NCI-H146 treated with DMSO at 0.1 percent for 48 hours (cell line): ENCODE measurements around the gene LIPH.
"Not testable (repeated sequence)": the region's sequence is repeated elsewhere in the genome, so short reads cannot be mapped to it uniquely, and the experiment has no call there.

Source experiments
- DNase-seq: peaks from one replicate; lab custom pipeline; 2025; ENCODE audit not compliant: unreplicated experiment; lab: John Stamatoyannopoulos, UW

Gene LIPH

GRCh38 chr3:185489462-185489861 is 62.9 kb downstream of the LIPH start:
- no peak for DNase-seq

DNA sequence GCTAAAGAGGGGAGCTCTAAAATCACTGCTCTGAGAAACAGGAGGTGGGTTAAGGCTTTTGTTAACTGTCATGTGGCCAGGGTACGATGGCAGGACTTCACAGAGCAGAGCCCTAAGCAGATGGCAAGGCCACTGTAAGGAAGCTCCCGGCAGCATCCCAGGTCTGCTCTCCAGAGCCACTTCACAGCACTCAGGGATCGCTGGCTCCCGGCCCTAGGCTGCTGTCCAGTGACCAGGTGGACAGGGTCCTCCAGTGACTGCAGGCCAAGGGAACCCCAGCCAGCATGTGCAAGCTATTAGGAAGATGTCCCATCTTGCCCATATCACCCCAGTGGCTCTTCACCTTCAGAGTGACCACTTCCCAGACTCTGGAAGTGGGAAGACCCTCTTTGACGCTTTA is 63.9 kb downstream of the LIPH start:
- DNase-seq: no peak

DNA sequence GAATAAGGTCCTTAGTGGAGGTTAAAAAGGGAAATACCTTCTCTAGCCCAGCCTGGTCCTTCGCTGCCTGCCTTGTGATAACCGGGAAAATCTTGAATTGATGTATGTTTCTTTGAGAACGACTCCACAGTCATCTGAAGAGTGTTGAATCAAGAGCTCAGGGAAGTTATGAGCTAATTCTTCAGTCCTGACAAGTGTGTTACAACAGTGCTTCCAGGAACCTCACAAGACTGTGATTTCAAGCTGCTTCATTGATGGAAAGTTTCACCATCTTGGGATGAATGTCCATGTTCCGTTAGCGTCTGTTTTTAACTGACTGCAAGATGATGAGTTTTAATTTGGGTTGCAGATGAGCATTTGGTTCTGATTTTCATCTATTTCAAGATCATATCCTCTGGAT is 66.0 kb downstream of the LIPH start:
- no peak for DNase-seq

- DNase-seq: no peak
These were observed 68.1 kb downstream of the LIPH start for GRCh38 chr3:185484296-185484695.

DNA sequence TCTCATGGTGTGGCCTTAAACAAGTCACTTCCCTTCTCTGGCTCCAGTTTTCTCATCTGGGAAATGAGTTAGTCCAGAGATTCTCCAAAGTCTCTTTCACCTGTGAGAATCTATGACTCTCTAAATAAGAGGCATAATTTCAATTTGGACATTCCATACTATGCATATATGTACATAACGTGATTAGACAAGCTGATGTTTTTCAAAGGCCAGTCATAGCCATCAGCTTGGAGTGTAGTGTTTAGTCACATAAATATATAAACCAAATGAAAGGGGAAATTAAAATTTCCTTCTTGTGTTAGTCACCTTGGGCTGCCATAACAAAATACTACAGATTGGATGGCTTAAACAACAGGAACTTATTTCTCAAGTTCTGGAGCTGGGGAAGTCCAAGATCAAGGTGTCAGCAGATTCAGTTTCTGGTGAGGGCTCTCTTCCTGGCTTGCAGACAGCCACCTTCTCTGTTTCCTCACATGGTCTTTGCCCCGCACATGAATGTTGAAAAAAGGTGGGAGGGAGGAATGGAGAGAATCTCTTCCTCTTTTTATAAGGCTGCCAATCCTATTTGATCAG is 72.9 kb downstream of the LIPH start:
- DNase-seq: no peak

GRCh38 chr3:185477316-185477715 is 75.1 kb downstream of the LIPH start:
- DNase-seq: no peak

GRCh38 chr3:185474922-185475321 is 77.5 kb downstream of the LIPH start:
- not testable (repeated sequence) for DNase-seq

DNA sequence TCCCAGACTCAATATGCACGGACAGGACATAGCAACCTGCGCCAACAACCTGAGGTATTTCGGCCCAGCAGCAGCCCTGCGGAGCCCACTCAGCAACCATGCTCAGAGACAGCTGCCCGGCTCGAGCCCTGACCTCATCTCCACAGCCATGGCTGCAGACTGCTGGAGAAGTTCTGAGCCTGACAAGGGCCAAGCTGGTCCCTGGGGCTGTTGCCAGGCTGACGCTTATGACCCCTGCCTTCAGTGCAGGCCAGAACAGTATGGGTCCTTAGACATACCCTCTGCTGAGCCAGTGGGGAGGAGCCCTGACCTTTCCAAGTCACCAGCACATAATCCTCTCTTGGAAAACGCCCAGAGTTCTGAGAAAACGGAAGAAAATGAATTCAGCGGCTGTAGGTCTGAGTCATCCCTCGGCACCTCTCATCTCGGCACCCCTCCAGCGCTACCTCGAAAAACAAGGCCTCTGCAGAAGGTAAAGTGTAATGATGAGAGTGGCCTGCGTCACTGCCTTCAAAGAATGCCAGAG is 79.0 kb downstream of the LIPH start:
- DNase-seq: no peak

DNA sequence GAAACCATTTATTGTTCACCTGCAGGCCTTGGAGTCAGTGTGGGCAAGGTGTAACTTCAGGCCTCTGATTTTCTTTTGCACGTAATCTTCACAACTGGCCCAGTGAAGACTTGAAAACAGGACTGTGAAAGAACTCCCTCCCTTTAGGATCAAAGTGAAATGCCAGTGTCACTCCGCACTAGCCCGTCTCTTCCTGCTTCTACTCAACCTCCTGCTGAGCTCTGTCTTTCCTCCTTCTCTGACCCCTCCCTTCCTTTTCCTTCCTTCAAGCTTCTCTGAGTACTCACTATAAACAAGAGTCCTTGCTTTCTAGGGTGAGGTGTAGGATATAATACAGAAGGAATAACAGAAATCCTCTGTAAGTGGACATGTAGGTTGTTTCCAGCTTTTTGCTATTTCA is 82.1 kb downstream of the LIPH start:
- DNase-seq: no peak

- no peak for DNase-seq
These were observed 82.8 kb downstream of the LIPH start for GRCh38 chr3:185469542-185469941.

- not testable (repeated sequence) for DNase-seq
These were observed 86.3 kb downstream of the LIPH start for GRCh38 chr3:185466123-185466522.

- no peak for DNase-seq
These were observed 86.9 kb downstream of the LIPH start for GRCh38 chr3:185465471-185465870.

DNA sequence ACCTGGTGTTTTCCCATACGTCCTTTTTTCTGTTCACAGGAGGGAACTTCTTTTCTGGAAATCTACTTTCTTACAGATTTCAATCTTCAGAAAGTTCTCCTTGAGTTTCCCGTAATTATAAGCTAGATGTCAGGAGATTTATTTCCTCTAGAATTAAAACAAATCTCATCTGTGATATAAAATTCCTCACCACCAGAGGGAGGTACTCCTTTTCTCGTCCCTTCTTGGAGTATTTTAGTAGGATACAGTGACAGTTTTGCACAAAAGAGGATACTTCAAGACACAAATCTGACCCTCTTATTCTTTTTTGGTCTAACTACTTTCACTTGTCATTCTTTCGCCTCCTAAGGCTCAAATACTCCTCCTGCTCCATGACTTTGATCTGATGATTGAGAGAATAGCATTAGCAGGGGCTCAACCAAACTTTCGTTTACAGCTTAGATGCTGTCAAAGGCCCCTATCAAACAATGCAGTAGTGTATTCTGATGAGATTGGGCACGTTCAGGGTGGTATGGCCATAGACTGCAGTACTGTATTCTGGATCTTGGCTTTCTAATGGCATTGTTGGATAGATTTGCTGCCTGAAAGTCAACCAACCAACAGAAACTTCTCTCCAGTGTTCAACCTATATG is 91.6 kb downstream of the LIPH start:
- DNase-seq: no peak

DNA sequence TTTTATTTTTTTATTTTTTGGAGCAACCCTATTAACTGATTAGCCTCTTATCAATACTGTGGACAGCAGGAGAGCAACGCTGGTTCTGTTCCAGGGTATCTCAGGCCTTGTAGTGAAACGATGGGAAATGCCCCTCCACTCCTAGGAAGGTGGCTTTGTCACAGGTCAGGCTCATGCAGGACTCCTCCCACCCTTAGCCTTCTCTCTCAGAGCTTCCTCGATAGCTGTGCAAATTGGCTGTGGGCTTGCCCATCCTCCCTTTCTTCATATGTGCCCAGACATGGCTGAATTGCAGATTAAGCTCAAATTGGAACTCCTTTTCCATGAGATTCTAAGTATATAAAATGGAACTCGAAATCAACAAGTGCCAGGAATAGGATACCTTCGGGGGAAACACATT is 92.1 kb downstream of the LIPH start:
- DNase-seq: no peak

DNA sequence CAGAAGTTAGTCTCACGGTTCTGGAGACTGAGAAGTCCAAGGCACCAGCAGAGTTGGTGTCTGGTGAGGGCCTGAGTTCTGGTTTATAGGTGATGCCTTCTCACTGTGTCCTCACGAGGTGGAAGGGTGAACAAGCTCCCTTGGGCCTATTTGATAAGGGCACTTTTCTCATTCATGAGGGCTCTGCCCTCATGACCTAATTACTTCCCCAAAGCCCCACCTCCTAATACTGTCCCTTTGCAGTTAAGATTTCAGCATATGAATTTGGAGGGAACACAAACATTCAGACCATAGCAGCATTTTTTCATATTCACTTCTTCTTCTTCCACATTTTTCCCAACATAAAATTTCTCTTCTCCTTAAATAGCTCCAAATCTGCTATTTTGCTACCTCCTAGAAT is 95.0 kb downstream of the LIPH start:
- DNase-seq: no peak
